Thyroid gland (tissue), 4 donors: ENCODE measurements around the gene SORCS2.

Experiments
- CTCF ChIP-seq, 6 experiments: fragments of 200-600 bp in 3 of 6; fragments of 450-650 bp in 3 of 6; sonication (generic) in 3 of 6; IDR thresholded peaks; one replicate each; pipeline ENCODE4 v1.5.1; 2016 to 2019; ENCODE audit warnings: antibody characterized with exemption in 6 of 6, mild to moderate bottlenecking in 2 of 6, inconsistent platforms in 1 of 6, moderate library complexity in 1 of 6
- POLR2A ChIP-seq, 2 donors: fragments of 450-650 bp; IDR thresholded peaks; one replicate each; pipeline ENCODE4 v1.6.1; 2017; ENCODE audit warnings: antibody characterized with exemption in 2 of 2, mild to moderate bottlenecking in 2 of 2, moderate library complexity in 1 of 2

GRCh38 chr4:7248857-7249256 lies 56.5 kb downstream of the SORCS2 start:
- TF ChIP-seq CTCF (IDR thresholded peaks at IDR 0.05): no peak
- no peak for TF ChIP-seq POLR2A (IDR thresholded peaks at IDR 0.05)
